H9 (cell line): Measurements from ENCODE around the gene OR2A12. TPM values are rescaled to one million over a fixed set of nuclear protein-coding genes. Genes with fewer than 3 reads are reported as not detected.

Experiments
- DNase-seq: peaks from one replicate; pipeline ENCODE4 v3.0.0-alpha.2; 2017
- H2AFZ ChIP-seq: one replicate; pipeline ENCODE4 v1.6.1; 2013; ENCODE audit warnings: mild to moderate bottlenecking, low read length, control low read depth, moderate library complexity
- H2AK5ac ChIP-seq: 2 replicates; pipeline ENCODE4 v1.6.1; 2013; ENCODE audit warnings: low read length, control low read depth, mixed read lengths; ENCODE audit not compliant: insufficient read length
- H2BK120ac ChIP-seq: one replicate; pipeline ENCODE4 v1.6.1; 2013; ENCODE audit warnings: low read depth, mild to moderate bottlenecking, low read length, control low read depth, inconsistent platforms; ENCODE audit not compliant: poor library complexity, severe bottlenecking
- H2BK12ac ChIP-seq: 2 replicates; pipeline ENCODE4 v1.6.1; 2013; ENCODE audit warnings: low read length, control low read depth, mixed read lengths, low read depth; ENCODE audit not compliant: insufficient read length
- H2BK15ac ChIP-seq: 2 replicates; pipeline ENCODE4 v1.6.1; 2013; ENCODE audit warnings: low read depth, low read length, control low read depth
- H2BK20ac ChIP-seq: one replicate; pipeline ENCODE4 v1.6.1; 2013; ENCODE audit warnings: low read depth, mild to moderate bottlenecking, low read length, control low read depth, inconsistent platforms; ENCODE audit not compliant: poor library complexity, severe bottlenecking
- H2BK5ac ChIP-seq: 2 replicates; pipeline ENCODE4 v1.6.1; 2013; ENCODE audit warnings: low read length, control low read depth, mixed read lengths; ENCODE audit not compliant: insufficient read length
- H3K14ac ChIP-seq: 2 replicates; pipeline ENCODE4 v1.6.1; 2013; ENCODE audit warnings: low read length, control low read depth; ENCODE audit not compliant: insufficient read depth
- H3K18ac ChIP-seq: 2 replicates; pipeline ENCODE4 v1.6.1; 2013; ENCODE audit warnings: low read depth, mild to moderate bottlenecking, mixed read lengths, low read length, control low read depth; ENCODE audit not compliant: insufficient read length
- H3K23ac ChIP-seq: 2 replicates; pipeline ENCODE4 v1.6.1; 2013; ENCODE audit warnings: low read length, control low read depth, mixed read lengths, low read depth; ENCODE audit not compliant: insufficient read length
- H3K23me2 ChIP-seq: 2 replicates; pipeline ENCODE4 v1.6.1; 2013; ENCODE audit warnings: low read depth, mild to moderate bottlenecking, mixed read lengths, low read length, control low read depth; ENCODE audit not compliant: insufficient read length, poor library complexity, severe bottlenecking
- H3K27ac ChIP-seq: 2 replicates; pipeline ENCODE4 v1.5.1; 2013; ENCODE audit warnings: low read length, control low read depth, mixed read lengths, low read depth; ENCODE audit not compliant: insufficient read length
- H3K27me3 ChIP-seq: 2 replicates; pipeline ENCODE4 v1.6.1; 2013; ENCODE audit warnings: low read length, control low read depth, inconsistent platforms; ENCODE audit not compliant: insufficient read depth
- H3K4ac ChIP-seq: 2 replicates; pipeline ENCODE4 v1.6.1; 2013; ENCODE audit warnings: low read depth, mild to moderate bottlenecking, control low read depth, inconsistent platforms, low read length, moderate library complexity
- H3K4me1 ChIP-seq: 2 replicates; pipeline ENCODE4 v1.6.1; 2013; ENCODE audit warnings: low read length, control low read depth, inconsistent platforms; ENCODE audit not compliant: insufficient read depth
- H3K4me2 ChIP-seq: 2 replicates; pipeline ENCODE4 v1.6.1; 2013; ENCODE audit warnings: low read length, control low read depth, mixed read lengths; ENCODE audit not compliant: insufficient read length, insufficient read depth
- H3K56ac ChIP-seq: 2 replicates; pipeline ENCODE4 v1.6.1; 2013; ENCODE audit warnings: low read depth, mild to moderate bottlenecking, mixed read lengths, low read length, control low read depth; ENCODE audit not compliant: insufficient read length
- H3K79me1 ChIP-seq: 2 replicates; pipeline ENCODE4 v1.6.1; 2013; ENCODE audit warnings: low read depth, mild to moderate bottlenecking, moderate library complexity, low read length, control low read depth, inconsistent platforms; ENCODE audit not compliant: insufficient read depth, poor library complexity, severe bottlenecking
- H3K79me2 ChIP-seq: 2 replicates; pipeline ENCODE4 v1.6.1; 2013; ENCODE audit warnings: low read length, control low read depth, inconsistent platforms; ENCODE audit not compliant: insufficient read depth
- H3K9ac ChIP-seq: 2 replicates; pipeline ENCODE4 v1.6.1; 2013; ENCODE audit warnings: low read length, control low read depth, mixed read lengths; ENCODE audit not compliant: insufficient read length; ENCODE audit errors: extremely low read depth
- H3K9me3 ChIP-seq: one replicate; pipeline ENCODE4 v1.6.1; 2013; ENCODE audit warnings: low read depth, low read length, inconsistent platforms; ENCODE audit not compliant: control insufficient read depth
- H3T11ph ChIP-seq: one replicate; pipeline ENCODE4 v1.6.1; 2013; ENCODE audit warnings: mild to moderate bottlenecking, low read length, control low read depth, inconsistent platforms
- H4K20me1 ChIP-seq: one replicate; pipeline ENCODE4 v1.6.1; 2013; ENCODE audit not compliant: control insufficient read depth, insufficient read length, insufficient read depth
- H4K5ac ChIP-seq: 2 replicates; pipeline ENCODE4 v1.6.1; 2013; ENCODE audit warnings: low read depth, mild to moderate bottlenecking, mixed read lengths, low read length, control low read depth; ENCODE audit not compliant: insufficient read length
- H4K8ac ChIP-seq: replicated peaks from 2 replicates; pipeline ENCODE4 v1.6.1; 2013; ENCODE audit warnings: low read length, control low read depth, mixed read lengths, low read depth; ENCODE audit not compliant: insufficient read length
- H4K91ac ChIP-seq: 2 replicates; pipeline ENCODE4 v1.6.1; 2013; ENCODE audit warnings: low read depth, mild to moderate bottlenecking, moderate library complexity, mixed read lengths, low read length, control low read depth; ENCODE audit not compliant: insufficient read length
- H3K27ac Mint-ChIP-seq, 3 experiments: 2 replicates in 2 of 3; 3 replicates in 1 of 3; pipeline ENCODE4 v1.8.0; 2020 to 2021; ENCODE audit warnings: mixed read lengths in 3 of 3, mild to moderate bottlenecking in 1 of 3, moderate library complexity in 1 of 3
- H3K27me3 Mint-ChIP-seq: 2 replicates; pipeline ENCODE4 v1.8.0; 2021; ENCODE audit warnings: low read depth, mild to moderate bottlenecking, moderate library complexity, mixed read lengths
- H3K36me3 Mint-ChIP-seq, 3 experiments: 2 replicates in 2 of 3; 3 replicates in 1 of 3; pipeline ENCODE4 v1.8.0; 2020 to 2021; ENCODE audit warnings: low read depth in 3 of 3, mixed read lengths in 3 of 3; ENCODE audit not compliant: insufficient read depth in 1 of 3
- H3K4me1 Mint-ChIP-seq, 2 experiments: 2 replicates each; pipeline ENCODE4 v1.8.0; 2020; ENCODE audit warnings: mixed read lengths in 2 of 2
- H3K4me3 Mint-ChIP-seq, 2 experiments: 2 replicates in 1 of 2; 3 replicates in 1 of 2; pipeline ENCODE4 v1.8.0; 2020 to 2021; ENCODE audit warnings: mild to moderate bottlenecking in 2 of 2, mixed read lengths in 2 of 2, moderate library complexity in 1 of 2
- H3K9me3 Mint-ChIP-seq, 2 experiments: 2 replicates in 1 of 2; 3 replicates in 1 of 2; pipeline ENCODE4 v1.8.0; 2020; ENCODE audit warnings: mild to moderate bottlenecking in 2 of 2, mixed read lengths in 2 of 2, moderate library complexity in 1 of 2
- WGBS: extraction: QIAGEN DNeasy Blood & Tissue Kit; methylation state at CpG from one replicate; pipeline ENCODE4 v1.1.7; 2013; ENCODE audit warnings: missing lambda C conversion rate, low lambda C conversion rate, mixed read lengths; ENCODE audit not compliant: insufficient read length; ENCODE audit errors: extremely low coverage; 5-methylcytosine and 5-hydroxymethylcytosine counted together
- total RNA-seq: library from RNA; stranded (reverse); gene quantifications from 2 replicates; pipeline ENCODE4 v1.2.1, GENCODE V29; 2021
- TF ChIP-seq, protein P1 (sequence below): fragments of 200-600 bp; sonication (generic); conservative IDR thresholded peaks from 3 replicates; pipeline ENCODE4 v1.8.0; 2021; ENCODE audit warnings: antibody characterized with exemption, mild to moderate bottlenecking

Gene OR2A12
- total RNA-seq, 1 experiment from 2014 or later, result not detected

DNA sequence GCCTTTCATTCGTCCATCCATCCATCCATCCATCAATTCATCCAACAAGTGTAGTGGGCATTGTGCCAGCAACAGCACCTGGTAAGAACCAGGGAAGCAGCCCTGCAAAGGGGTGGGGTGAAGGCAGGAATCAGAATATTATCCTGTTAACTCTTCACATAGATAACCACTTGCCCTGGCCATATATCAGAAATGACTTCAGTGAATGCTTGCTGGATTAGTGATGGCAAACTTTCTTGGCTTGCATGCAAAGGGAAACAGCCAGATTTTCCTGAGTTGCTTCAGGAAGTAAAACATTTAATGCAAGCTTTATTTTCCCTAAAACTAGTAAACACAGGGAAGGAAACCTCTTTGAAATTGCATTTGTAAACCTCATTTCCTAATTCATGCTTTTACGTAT lies 36.6 kb upstream of the OR2A12 start:
- H2BK5ac ChIP-seq, result no peak overlapping the region
- no peak overlapping the region for H3K27ac ChIP-seq
- no peak overlapping the region for H3K4ac ChIP-seq
- H3K23me2 ChIP-seq, result no peaks in the 10 kb centered on the region
- no peak overlapping the region for H2AFZ ChIP-seq
- Mint-ChIP-seq H3K36me3 (no peaks in the 10 kb centered on the region), H3K27ac (no peak overlapping the region), H3K4me1 (no peaks in the 10 kb centered on the region), H3K9me3 (no peaks in the 10 kb centered on the region), H3K27me3 (no peaks in the 10 kb centered on the region), H3K4me3 (no peak overlapping the region)
- H4K8ac ChIP-seq, result no peak overlapping the region
- DNase-seq, result no peak
- H4K91ac ChIP-seq, result no peak overlapping the region
- H2BK20ac ChIP-seq, result no peak overlapping the region
- no peak overlapping the region for H3K14ac ChIP-seq
- WGBS, result no CpG with 5 or more reads among the region's 2 CpGs
- no peak overlapping the region for H2BK15ac ChIP-seq
- no peak overlapping the region for H3T11ph ChIP-seq
- H3K27me3 ChIP-seq, result no peaks in the 10 kb centered on the region
- H3K56ac ChIP-seq, result no peak overlapping the region
- H3K4me1 ChIP-seq, result no peaks in the 10 kb centered on the region
- H2BK120ac ChIP-seq, result no peak overlapping the region
- no peak overlapping the region for H2BK12ac ChIP-seq
- no peak overlapping the region for H3K4me2 ChIP-seq
- no peaks in the 10 kb centered on the region for H3K79me1 ChIP-seq
- H4K20me1 ChIP-seq, result no peaks in the 10 kb centered on the region
- no peaks in the 10 kb centered on the region for H3K79me2 ChIP-seq
- TF ChIP-seq, protein P1, sequence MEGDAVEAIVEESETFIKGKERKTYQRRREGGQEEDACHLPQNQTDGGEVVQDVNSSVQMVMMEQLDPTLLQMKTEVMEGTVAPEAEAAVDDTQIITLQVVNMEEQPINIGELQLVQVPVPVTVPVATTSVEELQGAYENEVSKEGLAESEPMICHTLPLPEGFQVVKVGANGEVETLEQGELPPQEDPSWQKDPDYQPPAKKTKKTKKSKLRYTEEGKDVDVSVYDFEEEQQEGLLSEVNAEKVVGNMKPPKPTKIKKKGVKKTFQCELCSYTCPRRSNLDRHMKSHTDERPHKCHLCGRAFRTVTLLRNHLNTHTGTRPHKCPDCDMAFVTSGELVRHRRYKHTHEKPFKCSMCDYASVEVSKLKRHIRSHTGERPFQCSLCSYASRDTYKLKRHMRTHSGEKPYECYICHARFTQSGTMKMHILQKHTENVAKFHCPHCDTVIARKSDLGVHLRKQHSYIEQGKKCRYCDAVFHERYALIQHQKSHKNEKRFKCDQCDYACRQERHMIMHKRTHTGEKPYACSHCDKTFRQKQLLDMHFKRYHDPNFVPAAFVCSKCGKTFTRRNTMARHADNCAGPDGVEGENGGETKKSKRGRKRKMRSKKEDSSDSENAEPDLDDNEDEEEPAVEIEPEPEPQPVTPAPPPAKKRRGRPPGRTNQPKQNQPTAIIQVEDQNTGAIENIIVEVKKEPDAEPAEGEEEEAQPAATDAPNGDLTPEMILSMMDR, result no peak
- no peak overlapping the region for H3K9ac ChIP-seq
- H3K23ac ChIP-seq, result no peak overlapping the region
- no peak overlapping the region for H3K18ac ChIP-seq
- H4K5ac ChIP-seq, result no peak overlapping the region
- no peak overlapping the region for H2AK5ac ChIP-seq
- no peaks in the 10 kb centered on the region for H3K9me3 ChIP-seq
